ENCODE results near the gene TEKT2.

Gene TEKT2

GRCh38 chr1:36128905-36129206 lies 45.0 kb downstream of the TEKT2 start:
- DNase-seq (ENCODE audit: low spot score), result no peak

- no peak for DNase-seq (ENCODE audit: low spot score)
Measured at GRCh38 chr1:36132029-36132428, 48.1 kb downstream of the TEKT2 start.

GRCh38 chr1:36133484-36133883 lies 49.6 kb downstream of the TEKT2 start:
- DNase-seq (ENCODE audit: low spot score), result no peak

- no peak for DNase-seq (ENCODE audit: low spot score)
Measured at GRCh38 chr1:36134031-36134430, 50.1 kb downstream of the TEKT2 start.

GRCh38 chr1:36134505-36135329 lies 50.8 kb downstream of the TEKT2 start:
- no peak for DNase-seq (ENCODE audit: low spot score)

- no peak for DNase-seq (ENCODE audit: low spot score)
Measured at GRCh38 chr1:36135330-36135667, 51.4 kb downstream of the TEKT2 start.

GRCh38 chr1:36135796-36136195 lies 51.9 kb downstream of the TEKT2 start:
- no peak for DNase-seq (ENCODE audit: low spot score)

- DNase-seq (ENCODE audit: low spot score), result peak; percentile 58
Measured at GRCh38 chr1:36136535-36136934, 52.6 kb downstream of the TEKT2 start.

- DNase-seq (ENCODE audit: low spot score), result no peak
Measured at GRCh38 chr1:36137226-36137625, 53.3 kb downstream of the TEKT2 start.

- DNase-seq (ENCODE audit: low spot score), result no peak
Measured at GRCh38 chr1:36137776-36138175, 53.9 kb downstream of the TEKT2 start.
